GM12801 (cell line): ENCODE results near the gene SPINT3.

Experiments
- TF ChIP-seq, protein P1 (sequence below): IDR thresholded peaks from one replicate; pipeline ENCODE4 v1.5.1; 2011; ENCODE audit warnings: control low read depth; ENCODE audit not compliant: insufficient read length; ENCODE audit errors: extremely low read depth

The SPINT3 gene

GRCh38 chr20:45501600-45501999, 13.8 kb downstream of the SPINT3 start:
- TF ChIP-seq, protein P1, sequence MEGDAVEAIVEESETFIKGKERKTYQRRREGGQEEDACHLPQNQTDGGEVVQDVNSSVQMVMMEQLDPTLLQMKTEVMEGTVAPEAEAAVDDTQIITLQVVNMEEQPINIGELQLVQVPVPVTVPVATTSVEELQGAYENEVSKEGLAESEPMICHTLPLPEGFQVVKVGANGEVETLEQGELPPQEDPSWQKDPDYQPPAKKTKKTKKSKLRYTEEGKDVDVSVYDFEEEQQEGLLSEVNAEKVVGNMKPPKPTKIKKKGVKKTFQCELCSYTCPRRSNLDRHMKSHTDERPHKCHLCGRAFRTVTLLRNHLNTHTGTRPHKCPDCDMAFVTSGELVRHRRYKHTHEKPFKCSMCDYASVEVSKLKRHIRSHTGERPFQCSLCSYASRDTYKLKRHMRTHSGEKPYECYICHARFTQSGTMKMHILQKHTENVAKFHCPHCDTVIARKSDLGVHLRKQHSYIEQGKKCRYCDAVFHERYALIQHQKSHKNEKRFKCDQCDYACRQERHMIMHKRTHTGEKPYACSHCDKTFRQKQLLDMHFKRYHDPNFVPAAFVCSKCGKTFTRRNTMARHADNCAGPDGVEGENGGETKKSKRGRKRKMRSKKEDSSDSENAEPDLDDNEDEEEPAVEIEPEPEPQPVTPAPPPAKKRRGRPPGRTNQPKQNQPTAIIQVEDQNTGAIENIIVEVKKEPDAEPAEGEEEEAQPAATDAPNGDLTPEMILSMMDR = no peak

DNA sequence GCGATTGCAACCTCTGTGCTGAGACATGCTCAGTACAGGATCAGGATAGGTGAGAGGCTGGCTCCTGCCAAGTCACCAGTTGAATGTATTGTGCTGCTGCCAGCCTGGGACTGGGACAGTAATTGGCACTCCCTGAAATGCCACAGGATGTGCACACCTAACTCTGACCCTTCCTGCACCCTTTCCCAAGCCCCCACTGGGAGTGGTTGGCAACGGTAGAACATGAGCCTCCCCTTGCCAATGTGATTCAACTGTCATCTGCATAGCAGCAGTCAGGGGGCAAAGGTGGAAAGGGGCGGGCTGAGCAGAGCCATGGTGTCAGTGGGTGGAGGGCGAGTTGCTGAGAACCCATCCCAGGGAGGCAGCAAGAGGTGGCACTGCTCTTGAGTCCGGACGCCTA, 15.4 kb downstream of the SPINT3 start:
- TF ChIP-seq, protein P1 = no peak

DNA sequence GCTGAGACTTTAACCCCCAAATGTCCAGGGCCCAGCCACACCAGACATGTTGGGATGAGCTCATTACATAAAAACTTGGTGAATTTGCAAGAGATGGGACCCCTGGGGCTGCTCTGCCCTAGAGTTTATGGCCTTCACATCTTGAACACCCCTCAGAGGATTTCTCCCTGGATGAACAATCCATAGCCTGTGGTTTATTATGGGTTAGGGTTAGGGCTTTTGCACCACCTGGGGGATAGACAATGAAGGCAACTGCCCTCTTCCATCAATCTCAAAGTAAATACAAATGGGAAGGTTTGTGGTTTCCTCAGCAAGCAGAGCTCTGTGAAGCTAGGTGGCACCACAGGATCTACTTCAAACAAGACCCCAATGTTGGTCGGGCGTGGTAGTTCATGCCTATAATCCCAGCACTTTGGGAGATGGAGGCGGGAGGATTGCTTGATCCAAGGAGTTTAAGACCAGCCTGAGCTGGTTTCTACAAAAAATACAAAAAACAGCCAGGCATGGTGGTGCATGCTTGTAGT, 17.4 kb downstream of the SPINT3 start:
- TF ChIP-seq, protein P1 = no peak

DNA sequence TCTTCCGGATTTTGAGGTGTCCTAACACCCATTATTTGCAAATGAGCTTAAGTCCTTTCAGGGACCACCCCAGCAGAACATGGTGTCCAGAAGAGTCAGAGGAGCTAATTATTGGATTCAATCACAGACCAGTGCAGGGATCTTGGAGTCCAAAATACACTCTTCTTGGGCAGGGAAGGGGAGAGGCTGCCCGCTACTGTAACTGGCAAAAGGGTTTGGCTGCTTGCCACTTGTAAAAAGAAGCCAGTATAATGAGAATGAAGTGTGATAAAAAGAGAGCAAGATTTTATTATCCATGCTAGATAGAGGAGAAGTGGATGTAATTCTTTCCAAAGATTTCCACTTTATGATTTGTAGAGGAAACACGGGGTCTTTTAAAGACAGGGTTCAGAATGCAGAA, 19.3 kb downstream of the SPINT3 start:
- TF ChIP-seq, protein P1 = no peak

- TF ChIP-seq, protein P1 = no peak
Measured at GRCh38 chr20:45495501-45495941, 19.9 kb downstream of the SPINT3 start.

DNA sequence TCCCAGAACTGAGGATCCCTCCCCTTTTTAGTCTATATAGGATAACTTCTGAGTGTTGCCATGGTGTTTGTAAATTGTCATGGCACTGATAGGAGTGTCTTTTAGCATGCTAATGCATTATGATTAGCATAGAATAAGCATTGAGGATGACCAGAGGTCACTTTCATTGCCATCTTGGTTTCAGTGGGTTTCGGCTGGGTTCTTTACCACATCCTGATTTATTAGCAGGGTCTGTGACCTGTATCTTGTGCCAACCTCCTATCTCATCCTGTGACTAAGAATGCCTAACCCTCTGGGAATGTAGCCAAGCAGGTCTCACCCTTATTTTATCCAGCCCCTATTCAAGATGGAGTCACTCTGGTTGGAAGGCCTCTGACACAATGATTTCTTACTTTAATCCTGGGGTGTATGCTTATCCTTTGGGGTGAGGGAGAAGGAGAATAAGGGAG, 26.3 kb downstream of the SPINT3 start:
- TF ChIP-seq, protein P1 = no peak

- TF ChIP-seq, protein P1 = no peak
Measured at GRCh38 chr20:45487231-45487635, 28.2 kb downstream of the SPINT3 start.
